Upper lobe of left lung (tissue), 4 donors: Measurements from ENCODE around the gene TCEANC2.

Source experiments
- CTCF ChIP-seq, 6 experiments: fragments of 450-650 bp in 4 of 6; fragments of 200-600 bp in 2 of 6; sonication (generic) in 2 of 6; IDR thresholded peaks; one replicate each; pipeline ENCODE4 v1.5.1; 2016 to 2019; ENCODE audit warnings: antibody characterized with exemption in 6 of 6
- POLR2A ChIP-seq, 4 donors: fragments of 450-650 bp; IDR thresholded peaks; one replicate each; pipeline ENCODE4 v1.5.1; 2016 to 2017; ENCODE audit warnings: antibody characterized with exemption in 4 of 4, mild to moderate bottlenecking in 2 of 4

- TF ChIP-seq CTCF (IDR thresholded peaks at IDR 0.05) (no peak), POLR2A (IDR thresholded peaks at IDR 0.05) (no peak)
Observed at GRCh38 chr1:54122992-54123391, 69.6 kb downstream of the TCEANC2 start.
